ENCODE data around the gene MYL9. TPM values are rescaled to one million over a fixed set of nuclear protein-coding genes. Genes with fewer than 3 reads are reported as not detected.

The MYL9 gene
- polyA plus RNA-seq, 3 donors, result 0.08 to 0.20 TPM; not detected in 1

DNA sequence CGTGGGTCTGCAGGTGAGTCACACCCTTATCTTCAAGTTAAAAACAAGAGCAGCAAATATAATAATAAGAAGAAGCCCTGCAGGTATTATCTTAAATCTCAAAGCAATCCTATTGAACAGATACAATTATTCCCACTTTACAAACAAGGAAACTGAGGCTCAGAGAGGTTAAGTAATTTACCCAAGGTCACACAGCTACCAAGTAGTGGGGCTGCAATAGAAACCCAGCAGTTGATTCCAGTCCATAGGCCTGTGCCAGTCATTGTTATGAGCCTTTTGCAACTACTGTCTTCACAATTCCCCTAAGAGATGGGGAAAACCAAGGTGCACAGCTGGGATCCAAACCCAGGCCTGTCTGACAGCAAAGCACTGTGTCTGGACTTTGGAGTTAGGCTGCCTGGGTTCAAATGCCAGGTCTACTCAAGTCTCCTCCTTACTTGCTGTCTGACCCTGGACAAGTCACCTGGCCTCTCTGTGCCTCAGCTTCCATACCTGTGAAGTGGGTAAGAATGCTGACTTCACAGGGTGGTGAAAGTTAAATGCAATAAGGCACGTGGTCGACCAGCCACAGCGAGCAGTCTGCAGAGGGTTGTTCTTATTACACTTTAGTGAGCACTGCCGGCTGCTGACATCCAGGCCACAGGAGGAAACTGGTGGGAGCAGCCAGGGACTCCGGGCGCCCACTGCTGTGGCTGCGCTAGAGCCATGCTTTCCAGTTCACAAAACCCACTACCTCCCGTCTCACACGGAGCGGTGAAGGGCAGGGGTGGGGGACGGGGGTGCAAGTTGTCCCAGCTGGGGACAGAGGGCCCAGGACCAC, 6.1 kb downstream of the MYL9 start:
- Histone ChIP-seq H3K4me2 (replicated peaks; ENCODE audit: extremely low read depth, low read length, poor library complexity, severe bottlenecking) (no peak overlapping the region), H3K9me3 (replicated peaks in 1 of 2; ENCODE audit: control insufficient read depth in 1 of 2, insufficient read depth in 1 of 2, low read length in 2 of 2) (no peaks in the 10 kb centered on the region), H3K36me3 (replicated peaks in 1 of 2; ENCODE audit: control insufficient read depth in 1 of 2, insufficient read depth in 2 of 2, low read length in 2 of 2) (no peaks in the 10 kb centered on the region), H3K9ac (ENCODE audit: insufficient read depth, low read length, poor library complexity, severe bottlenecking) (no peak overlapping the region), H3K79me2 (ENCODE audit: insufficient read depth, low read length) (no peaks in the 10 kb centered on the region), H3K27ac (ENCODE audit: low read depth in 1 of 2, low read length in 2 of 2) (no peak overlapping the region), H3K4me1 (ENCODE audit: control insufficient read depth in 1 of 2, insufficient read depth in 2 of 2, low read length in 2 of 2) (no peaks in the 10 kb centered on the region), H4K20me1 (ENCODE audit: insufficient read depth, low read length) (no peaks in the 10 kb centered on the region), H2AFZ (ENCODE audit: insufficient read depth, low read depth, low read length, poor library complexity, severe bottlenecking) (no peak overlapping the region), H3K4me3 (replicated peaks in 1 of 3; ENCODE audit: low read depth in 2 of 3, low read length in 3 of 3) (no peak overlapping the region), H3K27me3 (ENCODE audit: control insufficient read depth in 2 of 2, insufficient read depth in 2 of 2, low read length in 2 of 2) (no peaks in the 10 kb centered on the region)
- Mint-ChIP-seq H3K9me3 (peaks cover 0 to 1% (median 0%) of the 10 kb centered on the region in 7 donors), H3K4me3 (no peak overlapping the region), H3K36me3 (no peaks in the 10 kb centered on the region), H3K27me3 (ENCODE audit: low read depth in 3 of 3) (peaks cover 1 to 5% (median 1%) of the 10 kb centered on the region in 3 donors), H3K4me1 (no peaks in the 10 kb centered on the region), H3K27ac (no peak overlapping the region)
- TF ChIP-seq, protein P1, sequence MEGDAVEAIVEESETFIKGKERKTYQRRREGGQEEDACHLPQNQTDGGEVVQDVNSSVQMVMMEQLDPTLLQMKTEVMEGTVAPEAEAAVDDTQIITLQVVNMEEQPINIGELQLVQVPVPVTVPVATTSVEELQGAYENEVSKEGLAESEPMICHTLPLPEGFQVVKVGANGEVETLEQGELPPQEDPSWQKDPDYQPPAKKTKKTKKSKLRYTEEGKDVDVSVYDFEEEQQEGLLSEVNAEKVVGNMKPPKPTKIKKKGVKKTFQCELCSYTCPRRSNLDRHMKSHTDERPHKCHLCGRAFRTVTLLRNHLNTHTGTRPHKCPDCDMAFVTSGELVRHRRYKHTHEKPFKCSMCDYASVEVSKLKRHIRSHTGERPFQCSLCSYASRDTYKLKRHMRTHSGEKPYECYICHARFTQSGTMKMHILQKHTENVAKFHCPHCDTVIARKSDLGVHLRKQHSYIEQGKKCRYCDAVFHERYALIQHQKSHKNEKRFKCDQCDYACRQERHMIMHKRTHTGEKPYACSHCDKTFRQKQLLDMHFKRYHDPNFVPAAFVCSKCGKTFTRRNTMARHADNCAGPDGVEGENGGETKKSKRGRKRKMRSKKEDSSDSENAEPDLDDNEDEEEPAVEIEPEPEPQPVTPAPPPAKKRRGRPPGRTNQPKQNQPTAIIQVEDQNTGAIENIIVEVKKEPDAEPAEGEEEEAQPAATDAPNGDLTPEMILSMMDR (IDR thresholded peaks at IDR 0.05), result no peak
- WGBS (ENCODE audit: insufficient coverage), result 90% methylated on average over 4 of the region's 12 CpGs
- DNase-seq, result no peak
- intact Hi-C loops (cut with micrococcal nuclease), result loop anchor here in 1 of 2 donors (10.0 kb wide), 1 partner anchor 337 kb away; no protein-coding TSS in a partner anchor

DNA sequence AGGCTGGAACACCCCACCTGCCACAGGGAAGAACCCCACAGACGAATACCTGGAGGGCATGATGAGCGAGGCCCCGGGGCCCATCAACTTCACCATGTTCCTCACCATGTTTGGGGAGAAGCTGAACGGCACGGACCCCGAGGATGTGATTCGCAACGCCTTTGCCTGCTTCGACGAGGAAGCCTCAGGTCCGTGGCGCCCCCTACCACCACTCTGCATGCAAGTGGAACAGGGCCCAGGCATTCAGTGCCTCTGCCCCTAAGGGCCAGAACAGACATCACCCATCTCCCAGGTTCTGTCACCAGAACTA, 6.6 kb downstream of the MYL9 start:
- no peaks in the 10 kb centered on the region for H3K4me1 ChIP-seq (ENCODE audit: control insufficient read depth in 1 of 2, insufficient read depth in 2 of 2, low read length in 2 of 2)
- TF ChIP-seq, protein P1 (IDR thresholded peaks at IDR 0.05), result no peak
- no peak overlapping the region for H3K27ac ChIP-seq (ENCODE audit: low read depth in 1 of 2, low read length in 2 of 2)
- no peak overlapping the region for H2AFZ ChIP-seq (ENCODE audit: insufficient read depth, low read depth, low read length, poor library complexity, severe bottlenecking)
- H3K9me3 ChIP-seq (replicated peaks in 1 of 2; ENCODE audit: control insufficient read depth in 1 of 2, insufficient read depth in 1 of 2, low read length in 2 of 2), result no peaks in the 10 kb centered on the region
- no peaks in the 10 kb centered on the region for H3K79me2 ChIP-seq (ENCODE audit: insufficient read depth, low read length)
- 90% methylated on average over 12 of the region's 12 CpGs for WGBS (ENCODE audit: insufficient coverage)
- H3K4me1 Mint-ChIP-seq, result no peaks in the 10 kb centered on the region
- no peak for DNase-seq
- no peak overlapping the region for H3K4me3 ChIP-seq (replicated peaks in 1 of 3; ENCODE audit: low read depth in 2 of 3, low read length in 3 of 3)
- H3K4me3 Mint-ChIP-seq, result no peak overlapping the region
- intact Hi-C loops (cut with micrococcal nuclease), result loop anchor here in 1 of 2 donors (10.0 kb wide), 1 partner anchor 337 kb away; no protein-coding TSS in a partner anchor
- no peaks in the 10 kb centered on the region for H3K36me3 ChIP-seq (replicated peaks in 1 of 2; ENCODE audit: control insufficient read depth in 1 of 2, insufficient read depth in 2 of 2, low read length in 2 of 2)
- no peak overlapping the region for H3K27ac Mint-ChIP-seq
- peaks cover 0 to 5% (median 1%) of the 10 kb centered on the region in 3 donors for H3K27me3 Mint-ChIP-seq (ENCODE audit: low read depth in 3 of 3)
- H4K20me1 ChIP-seq (ENCODE audit: insufficient read depth, low read length), result no peaks in the 10 kb centered on the region
- no peak overlapping the region for H3K4me2 ChIP-seq (replicated peaks; ENCODE audit: extremely low read depth, low read length, poor library complexity, severe bottlenecking)
- H3K36me3 Mint-ChIP-seq, result no peaks in the 10 kb centered on the region
- H3K27me3 ChIP-seq (ENCODE audit: control insufficient read depth in 2 of 2, insufficient read depth in 2 of 2, low read length in 2 of 2), result no peaks in the 10 kb centered on the region
- H3K9me3 Mint-ChIP-seq, result peaks cover 0 to 1% (median 0%) of the 10 kb centered on the region in 7 donors
- no peak overlapping the region for H3K9ac ChIP-seq (ENCODE audit: insufficient read depth, low read length, poor library complexity, severe bottlenecking)
